Loucy (cell line): ENCODE results near the gene GLT1D1.

Source experiments
- H2AFZ ChIP-seq: fragments of 200-600 bp; sonication (generic); 2 replicates; pipeline ENCODE4 v1.6.0; 2016; ENCODE audit warnings: antibody characterized with exemption, mild to moderate bottlenecking, low read length, moderate library complexity
- H3F3A ChIP-seq: fragments of 200-600 bp; 2 replicates; pipeline ENCODE4 v1.6.0; 2016; ENCODE audit warnings: antibody characterized with exemption, low read depth, mild to moderate bottlenecking
- H3K27me3 ChIP-seq: fragments of 200-600 bp; sonication (generic); 2 replicates; pipeline ENCODE4 v1.6.1; 2014; ENCODE audit warnings: low read length, mild to moderate bottlenecking; ENCODE audit not compliant: insufficient read depth, poor library complexity, severe bottlenecking
- H3K36me3 ChIP-seq: fragments of 200-600 bp; sonication (generic); 2 replicates; pipeline ENCODE4 v1.6.1; 2016; ENCODE audit warnings: low read length; ENCODE audit not compliant: insufficient read depth
- H3K4me1 ChIP-seq: fragments of 200-600 bp; sonication (generic); 2 replicates; pipeline ENCODE4 v1.5.1; 2014; ENCODE audit warnings: low read length, mild to moderate bottlenecking; ENCODE audit not compliant: insufficient read depth, poor library complexity, severe bottlenecking
- H3K4me2 ChIP-seq: fragments of 200-600 bp; sonication (generic); 2 replicates; pipeline ENCODE4 v1.6.0; 2014; ENCODE audit warnings: antibody characterized with exemption, low read length, low read depth, mild to moderate bottlenecking; ENCODE audit not compliant: poor library complexity, severe bottlenecking
- H3K4me3 ChIP-seq: fragments of 200-600 bp; sonication (generic); 2 replicates; pipeline ENCODE4 v1.5.1; 2014; ENCODE audit warnings: low read length, mild to moderate bottlenecking, mixed read lengths; ENCODE audit not compliant: poor library complexity, severe bottlenecking
- H3K79me2 ChIP-seq: fragments of 200-600 bp; sonication (generic); 2 replicates; pipeline ENCODE4 v1.6.1; 2014; ENCODE audit warnings: low read length; ENCODE audit not compliant: insufficient read depth
- H3K9ac ChIP-seq: fragments of 200-600 bp; sonication (generic); 2 replicates; pipeline ENCODE4 v1.6.0; 2014; ENCODE audit warnings: mild to moderate bottlenecking, low read depth, low read length, moderate library complexity; ENCODE audit not compliant: poor library complexity, severe bottlenecking
- H3K9me2 ChIP-seq: fragments of 200-600 bp; sonication (generic); replicated peaks from 2 replicates; pipeline ENCODE4 v1.6.1; 2016; ENCODE audit warnings: low read depth, low read length, mixed read lengths
- H3K9me3 ChIP-seq: fragments of 200-600 bp; sonication (generic); 2 replicates; pipeline ENCODE4 v1.6.1; 2014; ENCODE audit warnings: mild to moderate bottlenecking, antibody characterized with exemption, low read length, low read depth; ENCODE audit not compliant: insufficient read depth
- H4K20me1 ChIP-seq: fragments of 200-600 bp; sonication (generic); 2 replicates; pipeline ENCODE4 v1.6.0; 2014; ENCODE audit warnings: antibody characterized with exemption, low read length, mild to moderate bottlenecking; ENCODE audit not compliant: insufficient read depth, poor library complexity, severe bottlenecking
- CTCF ChIP-seq: fragments of 200-600 bp; sonication (generic); conservative IDR thresholded peaks from 2 replicates; pipeline ENCODE4 v1.5.1; 2014; ENCODE audit warnings: mild to moderate bottlenecking, antibody characterized with exemption, low read length
- EZH2phosphoT487 ChIP-seq: fragments of 200-600 bp; IDR thresholded peaks from 2 replicates; pipeline ENCODE4 v1.6.1; 2018; ENCODE audit warnings: antibody characterized with exemption, mild to moderate bottlenecking, moderate library complexity, borderline replicate concordance

The GLT1D1 gene

DNA sequence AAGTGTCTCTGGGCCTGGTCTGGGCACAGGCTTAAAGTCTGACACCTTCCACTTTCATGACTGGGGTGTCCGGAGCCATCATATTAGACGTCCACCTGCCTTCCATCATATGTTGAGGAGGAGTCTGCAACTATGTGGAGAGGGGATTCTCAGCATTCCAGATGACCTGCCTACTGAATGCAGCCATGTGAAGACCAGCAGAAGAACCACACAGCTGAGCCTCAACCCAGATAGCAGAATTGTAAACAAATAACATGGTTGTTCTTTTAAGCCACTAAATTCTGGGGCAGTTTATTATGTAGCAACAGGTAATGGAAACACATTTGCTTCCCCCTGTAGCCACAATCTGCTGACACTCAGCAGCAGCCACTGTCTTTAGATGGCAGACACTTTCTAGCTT lies 25.6 kb upstream of the GLT1D1 start:
- Histone ChIP-seq H3K4me2 (no peak overlapping the region), H3K9me3 (no peaks in the 10 kb centered on the region), H3K9ac (no peak overlapping the region), H2AFZ (no peak overlapping the region), H3F3A (peaks cover 3% of the 10 kb centered on the region), H4K20me1 (peaks cover 7% of the 10 kb centered on the region), H3K9me2 (no peaks in the 10 kb centered on the region), H3K4me1 (peaks cover 18% of the 10 kb centered on the region), H3K79me2 (peaks cover 18% of the 10 kb centered on the region), H3K36me3 (no peaks in the 10 kb centered on the region), H3K4me3 (no peak overlapping the region), H3K27me3 (no peaks in the 10 kb centered on the region)
- no peak for TF ChIP-seq CTCF
- TF ChIP-seq EZH2phosphoT487 = no peak

DNA sequence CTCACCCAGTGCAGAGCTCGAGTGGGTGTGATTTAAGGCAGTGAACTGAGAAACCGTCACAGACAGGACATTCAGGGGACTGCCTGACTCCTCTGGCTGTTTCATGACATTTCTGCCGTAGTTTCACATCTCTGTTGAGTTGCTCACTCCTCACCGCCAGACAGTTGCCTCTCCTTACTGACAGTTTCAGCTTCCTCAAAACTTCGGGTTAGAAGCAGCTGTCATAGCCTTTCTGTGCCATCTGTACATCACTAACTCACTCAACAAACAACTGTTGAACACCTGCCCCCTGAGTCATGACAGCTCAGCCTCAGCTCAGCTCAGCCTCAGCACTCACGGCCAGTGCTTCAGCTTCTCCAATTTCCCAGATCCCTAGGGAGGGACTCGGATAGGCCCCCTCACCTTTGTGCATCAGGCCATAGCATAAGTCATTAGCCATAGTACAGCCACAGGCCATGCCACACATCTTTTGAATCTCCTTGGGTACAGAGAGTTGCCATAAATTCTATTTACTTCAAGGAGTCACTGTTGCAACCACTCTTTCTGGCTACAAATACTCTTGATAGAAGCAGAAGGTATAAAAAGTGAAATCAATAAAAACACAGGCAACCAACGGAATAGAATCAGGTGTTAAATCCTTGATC lies 23.3 kb upstream of the GLT1D1 start:
- Histone ChIP-seq H4K20me1 (no peaks in the 10 kb centered on the region), H3K79me2 (peaks cover under 1% of the 10 kb centered on the region; the same call in 1 of the 2 replicates), H2AFZ (peak overlapping the region; percentile 93), H3K36me3 (no peaks in the 10 kb centered on the region), H3F3A (peaks cover 3% of the 10 kb centered on the region), H3K4me2 (peak overlapping the region; percentile 68), H3K4me1 (peaks cover 18% of the 10 kb centered on the region), H3K9ac (peak overlapping the region; percentile 61), H3K4me3 (peak overlapping the region; percentile 60), H3K9me3 (no peaks in the 10 kb centered on the region), H3K9me2 (no peaks in the 10 kb centered on the region), H3K27me3 (no peaks in the 10 kb centered on the region)
- no peak for TF ChIP-seq CTCF
- TF ChIP-seq EZH2phosphoT487 = no peak

DNA sequence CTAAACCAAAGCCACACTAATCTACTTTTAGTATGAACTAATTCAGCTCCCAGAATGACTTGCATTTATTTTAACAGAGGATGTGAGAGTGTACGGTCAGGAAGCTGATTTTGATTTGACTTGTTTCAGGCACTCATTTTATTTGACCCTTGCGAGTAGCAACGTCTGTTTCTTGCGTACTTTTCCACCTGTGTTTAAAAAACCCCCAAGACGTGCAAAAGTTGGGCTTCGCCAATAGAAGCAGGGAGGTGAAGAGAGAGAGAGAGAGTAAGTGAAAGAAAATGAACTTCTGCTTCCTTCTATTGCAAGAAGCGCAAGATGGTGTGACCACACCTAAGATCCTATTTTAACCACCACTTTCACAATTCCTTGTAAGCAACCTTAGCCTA lies 22.8 kb upstream of the GLT1D1 start:
- H3K4me3 ChIP-seq = peak overlapping the region; percentile 60
- no peak for TF ChIP-seq CTCF
- TF ChIP-seq EZH2phosphoT487 = no peak

More for the DNA sequence above, 22.8 kb upstream of the GLT1D1 start:
- no peaks in the 10 kb centered on the region for H3K79me2 ChIP-seq
- no peaks in the 10 kb centered on the region for H4K20me1 ChIP-seq
- H3K36me3 ChIP-seq = no peaks in the 10 kb centered on the region
- H3K27me3 ChIP-seq = no peaks in the 10 kb centered on the region
- H3K4me1 ChIP-seq = peaks cover 18% of the 10 kb centered on the region
- no peaks in the 10 kb centered on the region for H3K9me2 ChIP-seq
- H2AFZ ChIP-seq = peak overlapping the region; percentile 93
- H3K4me2 ChIP-seq = peak overlapping the region; percentile 68
- H3K9ac ChIP-seq = peak overlapping the region; percentile 61
- no peaks in the 10 kb centered on the region for H3K9me3 ChIP-seq
- peaks cover 3% of the 10 kb centered on the region for H3F3A ChIP-seq
